Ascending aorta (tissue), 2 donors: ENCODE measurements around the gene EVX2. TPM values are rescaled to one million over a fixed set of nuclear protein-coding genes. Genes with fewer than 3 reads are reported as not detected.

Experiments used
- DNase-seq, 2 donors: peaks; one replicate each; pipeline ENCODE4 v3.0.0-alpha.2; 2019; ENCODE audit warnings: low spot score in 2 of 2
- H3K27ac ChIP-seq, 2 donors: fragments of 200-600 bp; sonication (generic); one replicate each; pipeline ENCODE4 v1.5.1; 2016 to 2017; ENCODE audit warnings: mild to moderate bottlenecking in 1 of 2
- H3K27me3 ChIP-seq: fragments of 200-600 bp; sonication (generic); one replicate; pipeline ENCODE4 v1.5.1; 2017
- H3K36me3 ChIP-seq, 2 donors: fragments of 200-600 bp; sonication (generic); one replicate each; pipeline ENCODE4 v1.5.1; 2016
- H3K4me1 ChIP-seq, 2 donors: fragments of 200-600 bp; sonication (generic); one replicate each; pipeline ENCODE4 v1.5.1; 2016 to 2017; ENCODE audit warnings: mild to moderate bottlenecking in 1 of 2
- H3K4me3 ChIP-seq, 2 donors: fragments of 200-600 bp; sonication (generic); one replicate each; pipeline ENCODE4 v1.5.1; 2016 to 2017; ENCODE audit warnings: mild to moderate bottlenecking in 1 of 2
- H3K9me3 ChIP-seq, 2 donors: fragments of 200-600 bp; sonication (generic); one replicate each; pipeline ENCODE4 v1.5.1; 2016
- intact Hi-C: fragments of 100-400 bp; cut with DNase I; formaldehyde crosslinking; loops from one replicate; pipeline ENCODE4 v1.15.1; 2023
- total RNA-seq: library from RNA; depleted of rRNA; stranded (reverse); fragments of >200 nt; gene quantifications from one replicate; pipeline ENCODE4 v1.1.0, GENCODE V29; 2016
- TF ChIP-seq, protein P1 (sequence below), 3 experiments: fragments of 200-600 bp in 2 of 3; fragments of 450-650 bp in 1 of 3; sonication (generic) in 2 of 3; IDR thresholded peaks; one replicate each; pipeline ENCODE4 v1.5.1; 2016 to 2019; ENCODE audit warnings: antibody characterized with exemption in 3 of 3, mild to moderate bottlenecking in 1 of 3, moderate library complexity in 1 of 3

The EVX2 gene
- total RNA-seq, 1 donor from 2014 or later: not detected

DNA sequence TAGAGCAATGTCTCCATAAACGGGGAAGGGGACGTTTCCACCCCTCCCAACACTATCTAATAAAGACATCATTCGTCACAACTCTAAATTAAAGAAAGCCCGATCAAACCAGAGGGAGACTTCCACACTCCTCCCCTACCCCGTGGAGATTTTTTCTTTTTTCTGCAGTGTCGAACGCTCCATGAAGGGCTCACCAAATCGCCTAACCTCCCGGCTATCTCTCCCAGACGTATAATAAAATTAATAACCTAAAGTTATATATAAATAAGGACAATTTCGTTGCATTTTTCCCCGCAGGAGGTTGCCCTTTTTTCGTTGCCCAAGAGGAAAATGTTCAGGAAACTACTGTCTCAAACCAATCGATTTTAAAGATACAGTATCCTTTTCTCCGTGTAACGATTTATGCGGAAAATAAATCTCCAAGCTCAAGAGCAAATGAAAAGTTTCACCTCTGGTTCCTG, 2.4 kb downstream of the EVX2 start:
- H3K4me3 ChIP-seq: no peak overlapping the region
- intact Hi-C loops: loop anchor here (5.0 kb wide), 1 partner anchor 41 kb away; the partner anchor contains the start of gene HOXD9
- no peaks in the 10 kb centered on the region for H3K4me1 ChIP-seq
- H3K27ac ChIP-seq: no peak overlapping the region
- H3K36me3 ChIP-seq: no peaks in the 10 kb centered on the region
- no peak for DNase-seq
- peaks cover 79% of the 10 kb centered on the region for H3K27me3 ChIP-seq
- no peaks in the 10 kb centered on the region for H3K9me3 ChIP-seq
- TF ChIP-seq, protein P1, sequence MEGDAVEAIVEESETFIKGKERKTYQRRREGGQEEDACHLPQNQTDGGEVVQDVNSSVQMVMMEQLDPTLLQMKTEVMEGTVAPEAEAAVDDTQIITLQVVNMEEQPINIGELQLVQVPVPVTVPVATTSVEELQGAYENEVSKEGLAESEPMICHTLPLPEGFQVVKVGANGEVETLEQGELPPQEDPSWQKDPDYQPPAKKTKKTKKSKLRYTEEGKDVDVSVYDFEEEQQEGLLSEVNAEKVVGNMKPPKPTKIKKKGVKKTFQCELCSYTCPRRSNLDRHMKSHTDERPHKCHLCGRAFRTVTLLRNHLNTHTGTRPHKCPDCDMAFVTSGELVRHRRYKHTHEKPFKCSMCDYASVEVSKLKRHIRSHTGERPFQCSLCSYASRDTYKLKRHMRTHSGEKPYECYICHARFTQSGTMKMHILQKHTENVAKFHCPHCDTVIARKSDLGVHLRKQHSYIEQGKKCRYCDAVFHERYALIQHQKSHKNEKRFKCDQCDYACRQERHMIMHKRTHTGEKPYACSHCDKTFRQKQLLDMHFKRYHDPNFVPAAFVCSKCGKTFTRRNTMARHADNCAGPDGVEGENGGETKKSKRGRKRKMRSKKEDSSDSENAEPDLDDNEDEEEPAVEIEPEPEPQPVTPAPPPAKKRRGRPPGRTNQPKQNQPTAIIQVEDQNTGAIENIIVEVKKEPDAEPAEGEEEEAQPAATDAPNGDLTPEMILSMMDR (IDR thresholded peaks at IDR 0.05): no peak

DNA sequence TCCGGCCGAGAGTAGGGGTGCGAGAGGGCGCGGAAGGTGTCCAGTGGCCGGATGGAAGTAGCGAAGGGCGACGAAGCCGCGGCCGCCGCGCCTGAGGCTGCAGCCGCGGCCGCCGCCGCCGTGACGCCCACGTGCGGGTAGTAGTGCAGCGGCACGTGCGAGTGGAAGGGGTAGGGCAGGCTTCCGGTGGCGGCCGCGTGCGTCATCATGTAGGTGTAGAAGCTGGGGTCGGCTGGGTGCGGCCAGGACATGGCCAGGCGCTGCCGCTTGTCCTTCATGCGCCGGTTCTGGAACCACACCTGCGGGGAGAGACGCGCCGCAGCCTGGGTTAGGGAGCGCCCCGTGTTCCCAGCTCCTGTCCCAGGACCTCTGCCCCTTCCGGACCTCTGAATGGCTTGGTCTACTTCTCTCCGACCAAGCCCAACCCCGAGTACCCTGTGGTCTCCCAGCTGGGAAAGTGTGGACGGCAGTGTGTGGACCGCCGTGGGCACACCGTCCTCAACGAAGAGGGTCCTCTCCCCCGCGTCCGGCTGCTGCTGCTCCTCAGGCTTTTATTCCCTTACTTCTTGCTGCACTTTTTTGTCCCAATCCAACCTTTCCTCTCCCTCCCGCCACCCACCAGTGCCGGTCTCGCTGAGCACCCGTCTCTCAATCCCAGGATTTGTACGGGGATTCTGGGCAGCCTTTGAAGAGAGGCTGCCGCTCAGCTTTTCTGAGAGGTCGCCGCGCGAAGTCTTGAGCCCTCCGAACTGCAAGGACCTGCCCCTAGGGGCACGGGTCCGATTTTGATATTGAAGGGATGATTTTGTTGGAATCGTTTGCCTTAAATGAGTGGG, 3.0 kb downstream of the EVX2 start:
- no peaks in the 10 kb centered on the region for H3K9me3 ChIP-seq
- TF ChIP-seq, protein P1 (IDR thresholded peaks at IDR 0.05): no peak
- H3K36me3 ChIP-seq: no peaks in the 10 kb centered on the region
- peak overlapping the region; percentile 25 to 37 for H3K4me3 ChIP-seq
- no peaks in the 10 kb centered on the region for H3K4me1 ChIP-seq
- H3K27me3 ChIP-seq: peaks cover 73% of the 10 kb centered on the region
- H3K27ac ChIP-seq: no peak overlapping the region
- DNase-seq: no peak
- intact Hi-C loops: loop anchor here (5.0 kb wide), 1 partner anchor 42 kb away; the partner anchor contains the start of gene HOXD9

DNA sequence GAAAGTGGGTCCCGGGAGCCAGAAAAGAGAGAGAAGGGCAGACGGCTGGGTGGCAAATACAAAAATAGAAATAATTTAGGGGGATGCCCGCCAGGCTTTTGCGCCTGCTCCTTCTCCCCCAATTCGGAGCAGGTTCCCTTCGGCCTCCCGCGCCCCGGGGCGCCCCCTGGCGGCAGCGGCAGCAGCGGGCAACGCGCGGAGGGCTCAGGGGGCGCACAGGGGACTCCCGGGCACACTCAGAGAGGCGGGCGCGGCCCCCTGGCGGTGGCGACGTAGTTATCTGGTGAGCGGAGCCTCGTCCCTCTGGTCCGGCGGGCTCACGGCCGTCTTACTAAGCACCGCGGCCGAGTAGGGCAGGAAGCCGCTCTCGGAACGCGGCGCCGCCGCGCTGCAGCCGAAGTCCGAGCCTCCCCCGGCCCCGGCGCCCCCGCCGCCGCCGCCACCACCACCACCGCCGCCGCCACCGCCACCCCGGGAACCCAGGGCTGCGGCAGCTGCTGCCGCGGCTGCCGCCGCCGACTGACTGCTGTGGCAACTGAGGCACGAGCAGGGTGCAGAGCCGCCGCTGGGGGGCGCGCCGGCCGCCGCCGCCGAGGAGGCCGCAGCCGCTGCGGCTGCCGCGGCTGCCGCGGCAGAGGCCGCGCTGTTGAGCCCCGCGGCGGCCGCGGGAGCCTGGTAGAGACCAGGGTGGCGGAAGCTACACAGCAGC, 3.8 kb downstream of the EVX2 start:
- H3K27ac ChIP-seq: no peak overlapping the region
- H3K4me1 ChIP-seq: no peaks in the 10 kb centered on the region
- H3K9me3 ChIP-seq: no peaks in the 10 kb centered on the region
- no peaks in the 10 kb centered on the region for H3K36me3 ChIP-seq
- peaks cover 75% of the 10 kb centered on the region for H3K27me3 ChIP-seq
- TF ChIP-seq, protein P1 (IDR thresholded peaks at IDR 0.05): peak; percentile 36 to 58 (median 54)
- peak overlapping the region; percentile 28 to 37 for H3K4me3 ChIP-seq
- intact Hi-C loops: loop anchor here (5.0 kb wide), 1 partner anchor 42 kb away; the partner anchor contains the start of gene HOXD9
- no peak for DNase-seq

DNA sequence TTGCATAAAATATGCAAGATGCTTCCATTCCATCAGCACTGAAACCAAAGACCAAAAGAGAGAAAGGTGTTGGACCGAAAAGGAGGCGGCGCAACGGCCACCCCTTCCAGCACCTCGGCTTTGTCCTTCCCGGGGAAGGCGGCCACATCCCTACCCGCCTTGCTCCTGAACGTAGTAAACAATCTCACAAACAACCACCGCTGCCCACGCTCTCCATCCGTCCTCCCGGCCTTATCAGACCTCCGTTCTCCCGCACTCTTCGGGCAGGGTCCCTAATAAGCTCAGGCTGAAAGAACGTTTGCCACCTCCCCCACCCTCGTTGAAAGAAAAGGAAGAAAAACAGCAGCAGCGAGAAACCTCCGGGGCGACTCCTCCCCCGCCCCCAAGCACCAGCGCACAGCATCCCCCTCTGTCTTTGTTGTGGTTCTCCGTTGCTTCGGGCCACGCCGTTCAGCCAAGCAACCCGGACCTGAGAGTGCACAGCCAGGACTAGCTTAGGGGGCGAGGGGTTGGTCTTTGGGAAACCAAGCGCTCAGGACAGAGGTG, 4.4 kb downstream of the EVX2 start:
- no peaks in the 10 kb centered on the region for H3K9me3 ChIP-seq
- H3K27ac ChIP-seq: no peak overlapping the region
- DNase-seq: no peak
- H3K4me1 ChIP-seq: no peaks in the 10 kb centered on the region
- TF ChIP-seq, protein P1 (IDR thresholded peaks at IDR 0.05): no peak
- intact Hi-C loops: no loop called here
- no peaks in the 10 kb centered on the region for H3K36me3 ChIP-seq
- H3K27me3 ChIP-seq: peaks cover 75% of the 10 kb centered on the region
- peak overlapping the region; percentile 28 to 36 for H3K4me3 ChIP-seq

DNA sequence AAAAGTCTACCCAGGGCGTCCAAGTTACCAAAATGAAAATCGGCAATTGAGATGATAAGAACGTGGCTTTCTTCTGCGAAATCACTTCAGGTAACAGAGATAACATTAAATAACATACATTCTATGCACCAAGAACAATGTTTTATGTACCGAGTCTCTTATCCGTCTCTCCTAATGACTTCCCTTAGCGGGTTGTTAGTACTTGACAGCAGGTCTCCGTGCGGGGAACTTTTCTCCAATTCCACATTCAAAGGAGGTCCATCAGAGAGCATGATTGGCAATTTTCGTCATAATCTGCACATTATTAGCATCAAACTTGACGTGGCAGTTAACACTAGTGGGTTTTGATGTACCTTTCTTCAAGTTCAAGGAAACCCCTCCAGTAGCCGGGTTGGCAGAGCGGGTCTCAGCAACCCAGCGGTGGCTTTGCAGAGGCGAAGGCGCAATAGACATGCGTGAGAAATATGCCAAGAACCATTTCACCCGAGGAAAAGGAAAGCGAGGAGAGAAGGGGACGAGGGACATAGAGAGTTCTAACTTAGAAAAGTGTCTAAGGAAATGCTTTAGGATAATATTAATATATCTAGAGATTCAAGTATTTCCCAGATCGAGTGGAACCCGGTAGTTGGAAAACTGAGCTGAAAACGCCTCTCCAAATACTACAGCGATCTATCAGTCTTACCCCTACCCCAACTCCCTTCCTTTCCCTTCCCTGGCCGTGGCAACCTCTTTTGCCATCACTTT, 5.0 kb downstream of the EVX2 start:
- Histone ChIP-seq H3K4me3 (no peak overlapping the region), H3K9me3 (no peaks in the 10 kb centered on the region), H3K4me1 (no peaks in the 10 kb centered on the region), H3K27ac (no peak overlapping the region), H3K36me3 (no peaks in the 10 kb centered on the region), H3K27me3 (peaks cover 73% of the 10 kb centered on the region)
- intact Hi-C loops: no loop called here
- TF ChIP-seq, protein P1 (IDR thresholded peaks at IDR 0.05): no peak
- DNase-seq: no peak
